Ramos (cell line): ENCODE measurements around the gene MAP4K5.

Source experiments
- in situ Hi-C: fragments of 300-500 bp; cut with MboI; formaldehyde crosslinking; loops from one replicate; pipeline ENCODE4 v1.14.3; 2022; ENCODE audit warnings: low sequenced_read_pairs; ENCODE audit not compliant: unreplicated experiment

Gene MAP4K5

GRCh38 chr14:50379563-50379962 lies 152.8 kb downstream of the MAP4K5 start:
- in situ Hi-C loops = no loop called here

GRCh38 chr14:50377550-50378085 lies 154.8 kb downstream of the MAP4K5 start:
- in situ Hi-C loops = no loop called here

- in situ Hi-C loops = no loop called here
Observed at GRCh38 chr14:50375760-50376159, 156.6 kb downstream of the MAP4K5 start.

GRCh38 chr14:50373959-50374358 lies 158.4 kb downstream of the MAP4K5 start:
- in situ Hi-C loops = no loop called here

GRCh38 chr14:50371546-50371945 lies 160.8 kb downstream of the MAP4K5 start:
- in situ Hi-C loops = no loop called here
